ENCODE data around the gene PLCL2.

DNA sequence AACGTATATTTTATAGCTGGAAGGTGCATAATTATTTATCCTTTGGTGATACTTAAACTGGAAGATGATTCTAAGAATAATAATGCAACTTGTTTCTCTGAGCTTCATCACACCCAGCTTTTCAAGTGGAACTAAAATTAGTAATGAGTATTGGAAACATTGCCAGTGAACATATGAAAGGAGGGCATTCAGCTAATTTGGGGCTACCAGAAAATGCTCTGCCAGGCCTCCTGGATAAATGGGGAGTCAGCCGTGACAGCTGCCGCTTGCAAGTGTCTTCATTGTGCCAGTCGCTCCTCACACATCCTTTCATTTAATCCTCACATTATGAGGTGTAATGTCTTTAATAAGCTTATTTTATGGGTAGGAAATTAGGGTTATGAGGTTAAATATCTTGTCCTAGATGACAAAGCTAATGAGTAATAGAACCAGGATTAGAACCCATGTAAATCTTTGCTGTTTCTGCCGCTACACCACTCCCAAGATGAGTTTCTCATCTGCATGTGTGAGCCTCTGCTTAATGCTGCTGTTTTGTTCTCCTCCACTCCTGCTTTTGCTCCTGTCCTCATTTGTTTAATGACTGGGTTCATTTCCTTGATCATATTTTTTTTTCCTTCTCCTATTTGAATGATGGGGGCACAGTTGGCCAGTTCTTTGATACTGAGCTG, 155.7 kb downstream of the PLCL2 start:
- TF ChIP-seq CTCF (conservative IDR thresholded peaks at IDR 0.05 in 1 of 2, IDR thresholded peaks at IDR 0.05 in 1 of 2; ENCODE audit: extremely low read depth in 1 of 2, insufficient read depth in 1 of 2, low read depth in 1 of 2, low read length in 2 of 2) (no peak), EZH2 (IDR thresholded peaks at IDR 0.05; ENCODE audit: borderline replicate concordance, low read length) (no peak)

Data from mammary epithelial cell (primary cell).